Mesendoderm (in vitro differentiated cells): ENCODE results near the gene RAB14.

Source experiments
- DNase-seq: peaks from one replicate; pipeline ENCODE4 v3.0.0; 2013
- H2AK5ac ChIP-seq: 2 replicates; pipeline ENCODE4 v1.6.1; 2013; ENCODE audit warnings: low read length, inconsistent platforms
- H2BK120ac ChIP-seq: 2 replicates; pipeline ENCODE4 v1.6.1; 2013; ENCODE audit warnings: low read depth, mild to moderate bottlenecking, low read length, moderate library complexity, mixed read lengths
- H2BK15ac ChIP-seq: replicated peaks from 2 replicates; pipeline ENCODE4 v1.6.1; 2013; ENCODE audit warnings: low read depth, mild to moderate bottlenecking, moderate library complexity
- H2BK5ac ChIP-seq: 2 replicates; pipeline ENCODE4 v1.6.1; 2013; ENCODE audit warnings: low read length, inconsistent platforms
- H3K18ac ChIP-seq: 2 replicates; pipeline ENCODE4 v1.6.1; 2013; ENCODE audit warnings: mild to moderate bottlenecking, low read length, mixed read lengths
- H3K23ac ChIP-seq: one replicate; pipeline ENCODE4 v1.6.1; 2013; ENCODE audit warnings: low read length
- H3K27ac ChIP-seq: 2 replicates; pipeline ENCODE4 v1.5.1; 2013; ENCODE audit warnings: low read depth, mild to moderate bottlenecking, inconsistent platforms, low read length, moderate library complexity
- H3K27me3 ChIP-seq: 2 replicates; pipeline ENCODE4 v1.6.1; 2013; ENCODE audit warnings: low read length, control low read depth, mild to moderate bottlenecking, inconsistent platforms; ENCODE audit not compliant: insufficient read depth, poor library complexity
- H3K36me3 ChIP-seq: 2 replicates; pipeline ENCODE4 v1.6.1; 2013; ENCODE audit warnings: low read length, inconsistent platforms; ENCODE audit not compliant: control insufficient read depth, insufficient read depth
- H3K4ac ChIP-seq: one replicate; pipeline ENCODE4 v1.6.1; 2013; ENCODE audit warnings: low read depth, mild to moderate bottlenecking, low read length, moderate library complexity
- H3K4me1 ChIP-seq: 2 replicates; pipeline ENCODE4 v1.6.1; 2013; ENCODE audit warnings: low read depth, low read length, inconsistent platforms; ENCODE audit not compliant: control insufficient read depth
- H3K4me2 ChIP-seq: 2 replicates; pipeline ENCODE4 v1.6.1; 2013; ENCODE audit warnings: low read length
- H3K4me3 ChIP-seq: 2 replicates; pipeline ENCODE4 v1.5.1; 2013; ENCODE audit warnings: mild to moderate bottlenecking, low read length
- H3K56ac ChIP-seq: one replicate; pipeline ENCODE4 v1.6.1; 2013; ENCODE audit warnings: low read length
- H3K79me1 ChIP-seq: 2 replicates; pipeline ENCODE4 v1.6.1; 2013; ENCODE audit warnings: low read length, inconsistent platforms
- H3K79me2 ChIP-seq: 2 replicates; pipeline ENCODE4 v1.6.1; 2013; ENCODE audit warnings: mild to moderate bottlenecking, low read length; ENCODE audit not compliant: control insufficient read depth, insufficient read depth
- H3K9ac ChIP-seq: 2 replicates; pipeline ENCODE4 v1.6.1; 2013; ENCODE audit warnings: low read length, inconsistent platforms
- H4K5ac ChIP-seq: one replicate; pipeline ENCODE4 v1.6.1; 2013; ENCODE audit warnings: low read length
- H4K8ac ChIP-seq: one replicate; pipeline ENCODE4 v1.6.1; 2013; ENCODE audit warnings: low read depth, mild to moderate bottlenecking, control low read depth, low read length, moderate library complexity
- WGBS: extraction: QIAGEN DNeasy Blood & Tissue Kit; methylation state at CpG from one replicate; pipeline ENCODE4 v1.1.7; 2013; ENCODE audit warnings: low lambda C conversion rate, missing lambda C conversion rate; ENCODE audit not compliant: insufficient coverage; ENCODE audit errors: extremely low coverage; 5-methylcytosine and 5-hydroxymethylcytosine counted together

The RAB14 gene

GRCh38 chr9:121173501-121173900, 28.2 kb downstream of the RAB14 start:
- no peak overlapping the region for H2BK120ac ChIP-seq
- DNase-seq, result no peak
- H3K79me2 ChIP-seq, result no peaks in the 10 kb centered on the region
- no peak overlapping the region for H4K8ac ChIP-seq
- H3K56ac ChIP-seq, result no peak overlapping the region
- H3K9ac ChIP-seq, result no peak overlapping the region
- peaks cover 2% of the 10 kb centered on the region for H3K36me3 ChIP-seq
- no peak overlapping the region for H2AK5ac ChIP-seq
- no peaks in the 10 kb centered on the region for H3K4me1 ChIP-seq
- no peak overlapping the region for H3K18ac ChIP-seq
- H3K4me3 ChIP-seq, result no peak overlapping the region
- no peak overlapping the region for H3K4me2 ChIP-seq
- H3K27ac ChIP-seq, result no peak overlapping the region
- WGBS, result no CpG with 5 or more reads among the region's 7 CpGs
- H4K5ac ChIP-seq, result no peak overlapping the region
- no peak overlapping the region for H3K23ac ChIP-seq
- no peaks in the 10 kb centered on the region for H3K27me3 ChIP-seq
- no peaks in the 10 kb centered on the region for H3K79me1 ChIP-seq
- no peak overlapping the region for H3K4ac ChIP-seq
- no peak overlapping the region for H2BK15ac ChIP-seq
- H2BK5ac ChIP-seq, result no peak overlapping the region

GRCh38 chr9:121172726-121173487, 28.8 kb downstream of the RAB14 start:
- Histone ChIP-seq H2BK15ac (no peak overlapping the region), H3K4me2 (no peak overlapping the region), H3K18ac (no peak overlapping the region), H3K4ac (no peak overlapping the region), H2BK120ac (no peak overlapping the region), H3K36me3 (peaks cover 4% of the 10 kb centered on the region), H3K4me3 (no peak overlapping the region), H3K27me3 (no peaks in the 10 kb centered on the region), H3K9ac (no peak overlapping the region), H4K8ac (no peak overlapping the region), H4K5ac (no peak overlapping the region), H3K79me2 (no peaks in the 10 kb centered on the region), H2AK5ac (no peak overlapping the region), H2BK5ac (no peak overlapping the region), H3K56ac (no peak overlapping the region), H3K79me1 (no peaks in the 10 kb centered on the region), H3K23ac (no peak overlapping the region), H3K27ac (no peak overlapping the region), H3K4me1 (no peaks in the 10 kb centered on the region)
- WGBS, result no CpG with 5 or more reads among the region's 1 CpG
- no peak for DNase-seq

GRCh38 chr9:121171236-121171635, 30.4 kb downstream of the RAB14 start:
- H3K27ac ChIP-seq, result no peak overlapping the region
- H3K4me3 ChIP-seq, result no peak overlapping the region
- no peak overlapping the region for H3K56ac ChIP-seq
- no CpG with 5 or more reads among the region's 5 CpGs for WGBS
- no peak overlapping the region for H3K18ac ChIP-seq
- DNase-seq, result no peak
- no peak overlapping the region for H2AK5ac ChIP-seq
- no peak overlapping the region for H4K5ac ChIP-seq
- H2BK120ac ChIP-seq, result no peak overlapping the region
- H3K79me2 ChIP-seq, result no peaks in the 10 kb centered on the region
- H3K79me1 ChIP-seq, result no peaks in the 10 kb centered on the region
- H4K8ac ChIP-seq, result no peak overlapping the region
- H3K4ac ChIP-seq, result no peak overlapping the region
- H3K9ac ChIP-seq, result no peak overlapping the region
- no peak overlapping the region for H3K23ac ChIP-seq
- H3K4me1 ChIP-seq, result no peaks in the 10 kb centered on the region
- H3K36me3 ChIP-seq, result peaks cover 4% of the 10 kb centered on the region
- H2BK5ac ChIP-seq, result no peak overlapping the region
- H2BK15ac ChIP-seq, result no peak overlapping the region
- H3K4me2 ChIP-seq, result no peak overlapping the region
- H3K27me3 ChIP-seq, result no peaks in the 10 kb centered on the region

DNA sequence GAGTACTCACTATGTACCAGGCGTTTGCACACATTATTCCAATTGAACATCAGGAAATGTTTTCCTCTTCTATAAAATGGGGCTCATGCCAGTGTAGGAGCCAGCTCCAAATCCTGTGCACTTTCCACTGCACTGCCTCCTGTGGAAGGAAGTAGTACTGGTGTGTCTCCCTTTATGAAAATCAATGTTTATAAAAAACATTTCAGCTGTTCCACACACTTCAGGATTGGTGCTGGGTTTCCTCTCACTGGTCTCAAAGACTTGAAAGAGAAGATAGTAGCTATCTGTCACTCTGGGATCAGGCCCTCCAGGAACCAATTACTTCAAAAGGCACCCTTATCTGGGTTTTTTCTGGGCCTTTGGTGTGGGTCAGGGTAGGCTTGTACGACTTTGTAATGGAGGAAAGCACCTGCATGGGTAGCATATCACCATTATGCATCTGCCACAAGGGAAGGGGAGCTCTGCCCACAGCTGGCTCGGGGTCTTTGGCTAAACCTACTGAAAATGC, 32.5 kb downstream of the RAB14 start:
- Histone ChIP-seq H2AK5ac (no peak overlapping the region), H3K27me3 (no peaks in the 10 kb centered on the region), H3K79me2 (no peaks in the 10 kb centered on the region), H3K79me1 (no peaks in the 10 kb centered on the region), H3K56ac (no peak overlapping the region), H2BK15ac (no peak overlapping the region), H3K9ac (no peak overlapping the region), H4K5ac (no peak overlapping the region), H3K23ac (no peak overlapping the region), H3K4me3 (no peak overlapping the region), H3K36me3 (peaks cover 4% of the 10 kb centered on the region), H3K4me2 (no peak overlapping the region), H2BK120ac (no peak overlapping the region), H3K4ac (no peak overlapping the region), H4K8ac (no peak overlapping the region), H3K18ac (no peak overlapping the region), H3K4me1 (no peaks in the 10 kb centered on the region), H3K27ac (no peak overlapping the region), H2BK5ac (no peak overlapping the region)
- WGBS, result no CpG with 5 or more reads among the region's 3 CpGs
- DNase-seq, result no peak

DNA sequence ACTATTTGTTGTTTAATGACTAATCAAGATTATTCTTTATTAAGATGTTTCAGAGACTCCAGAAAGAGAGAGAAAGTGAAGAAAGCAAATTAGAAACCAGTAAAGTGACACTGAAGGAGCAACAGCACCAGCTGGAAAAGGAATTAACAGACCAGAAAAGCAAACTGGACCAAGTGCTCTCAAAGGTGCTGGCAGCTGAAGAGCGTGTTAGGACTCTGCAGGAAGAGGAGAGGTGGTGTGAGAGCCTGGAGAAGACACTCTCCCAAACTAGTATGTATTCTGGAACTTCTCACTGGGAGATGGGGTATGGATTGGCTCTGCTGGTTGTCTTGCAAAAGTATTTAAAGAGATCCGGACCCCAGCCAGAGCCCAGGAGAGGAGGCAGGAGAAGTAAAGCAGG, 33.6 kb downstream of the RAB14 start:
- Histone ChIP-seq H3K79me2 (no peaks in the 10 kb centered on the region), H4K5ac (no peak overlapping the region), H3K4me3 (no peak overlapping the region), H2BK15ac (no peak overlapping the region), H2AK5ac (no peak overlapping the region), H3K18ac (no peak overlapping the region), H3K23ac (no peak overlapping the region), H3K27me3 (no peaks in the 10 kb centered on the region), H3K4me1 (no peaks in the 10 kb centered on the region), H3K4me2 (no peak overlapping the region), H2BK120ac (no peak overlapping the region), H3K36me3 (peaks cover 4% of the 10 kb centered on the region), H3K56ac (no peak overlapping the region), H3K79me1 (no peaks in the 10 kb centered on the region), H2BK5ac (no peak overlapping the region), H3K4ac (no peak overlapping the region), H3K27ac (no peak overlapping the region), H4K8ac (no peak overlapping the region), H3K9ac (no peak overlapping the region)
- DNase-seq, result no peak
- no CpG with 5 or more reads among the region's 2 CpGs for WGBS

GRCh38 chr9:121160025-121160424, 41.6 kb downstream of the RAB14 start:
- Histone ChIP-seq H3K4ac (no peak overlapping the region), H3K36me3 (no peaks in the 10 kb centered on the region), H4K8ac (no peak overlapping the region), H3K27me3 (no peaks in the 10 kb centered on the region), H3K9ac (no peak overlapping the region), H2BK5ac (no peak overlapping the region), H3K79me1 (no peaks in the 10 kb centered on the region), H3K56ac (no peak overlapping the region), H3K79me2 (no peaks in the 10 kb centered on the region), H3K27ac (no peak overlapping the region), H3K4me1 (no peaks in the 10 kb centered on the region), H2BK120ac (no peak overlapping the region), H4K5ac (no peak overlapping the region), H2BK15ac (no peak overlapping the region), H3K23ac (no peak overlapping the region), H2AK5ac (no peak overlapping the region), H3K4me3 (no peak overlapping the region), H3K4me2 (no peak overlapping the region), H3K18ac (no peak overlapping the region)
- WGBS, result no CpG with 5 or more reads among the region's 1 CpG
- no peak for DNase-seq
